ENCODE data around the gene SGCE.
"Not testable (repeated sequence)": the region's sequence is repeated elsewhere in the genome, so short reads cannot be mapped to it uniquely, and the experiment has no call there.

SGCE gene

GRCh38 chr7:94655848-94656657 is at the start of gene SGCE:
Gene SGCE, minus strand, starts transcription at chr7:94656133. Its CDS starts 35 bp downstream, at chr7:94656098.
- no peak for DNase-seq (ENCODE audit: low read depth in 2 of 2, low spot score in 1 of 2)

GRCh38 chr7:94705155-94706021 is 49.5 kb upstream of the SGCE start:
- DNase-seq (ENCODE audit: low read depth in 2 of 2, low spot score in 1 of 2), result not testable (repeated sequence)

- DNase-seq (ENCODE audit: low read depth in 2 of 2, low spot score in 1 of 2), result no peak
These were observed 45.6 kb upstream of the SGCE start for GRCh38 chr7:94701555-94701973.

GRCh38 chr7:94700926-94701554 is 45.1 kb upstream of the SGCE start:
- no peak for DNase-seq (ENCODE audit: low read depth in 2 of 2, low spot score in 1 of 2)

GRCh38 chr7:94698275-94698674 is 42.3 kb upstream of the SGCE start:
- no peak for DNase-seq (ENCODE audit: low read depth in 2 of 2, low spot score in 1 of 2)

GRCh38 chr7:94697035-94697974 is 41.4 kb upstream of the SGCE start:
- no peak for DNase-seq (ENCODE audit: low read depth in 2 of 2, low spot score in 1 of 2)

- no peak for DNase-seq (ENCODE audit: low read depth in 2 of 2, low spot score in 1 of 2)
These were observed 31.9 kb upstream of the SGCE start for GRCh38 chr7:94687810-94688209.

- DNase-seq (ENCODE audit: low read depth in 2 of 2, low spot score in 1 of 2), result no peak
These were observed 31.1 kb upstream of the SGCE start for GRCh38 chr7:94687076-94687475.

GRCh38 chr7:94683066-94683465 is 27.1 kb upstream of the SGCE start:
- DNase-seq (ENCODE audit: low read depth in 2 of 2, low spot score in 1 of 2), result no peak

- no peak for DNase-seq (ENCODE audit: low read depth in 2 of 2, low spot score in 1 of 2)
These were observed 23.4 kb upstream of the SGCE start for GRCh38 chr7:94679358-94679757.

GRCh38 chr7:94676431-94676830 is 20.5 kb upstream of the SGCE start:
- DNase-seq (ENCODE audit: low read depth in 2 of 2, low spot score in 1 of 2), result no peak

- no peak for DNase-seq (ENCODE audit: low read depth in 2 of 2, low spot score in 1 of 2)
These were observed 19.4 kb upstream of the SGCE start for GRCh38 chr7:94675356-94675755.

GRCh38 chr7:94671444-94672235 is 15.7 kb upstream of the SGCE start:
- no peak for DNase-seq (ENCODE audit: low read depth in 2 of 2, low spot score in 1 of 2)

- DNase-seq (ENCODE audit: low read depth in 2 of 2, low spot score in 1 of 2), result no peak
These were observed 14.0 kb upstream of the SGCE start for GRCh38 chr7:94669773-94670495.

GRCh38 chr7:94666879-94667587 is 11.1 kb upstream of the SGCE start:
- DNase-seq (ENCODE audit: low read depth in 2 of 2, low spot score in 1 of 2), result no peak

- DNase-seq (ENCODE audit: low read depth in 2 of 2, low spot score in 1 of 2), result no peak
These were observed 9.5 kb upstream of the SGCE start for GRCh38 chr7:94665426-94665825.

GRCh38 chr7:94664023-94664422 is 8.1 kb upstream of the SGCE start:
- DNase-seq (ENCODE audit: low read depth in 2 of 2, low spot score in 1 of 2), result no peak

GRCh38 chr7:94662548-94662947 is 6.6 kb upstream of the SGCE start:
- no peak for DNase-seq (ENCODE audit: low read depth in 2 of 2, low spot score in 1 of 2)

GRCh38 chr7:94660006-94660405 is 4.1 kb upstream of the SGCE start:
- no peak for DNase-seq (ENCODE audit: low read depth in 2 of 2, low spot score in 1 of 2)

Data from stimulated activated CD8-positive, alpha-beta memory T cell treated with anti-CD3 and anti-CD28 coated beads, Interleukin-4, amount 100 ng/mL, for 4 hours (primary cell).